HG03439 (cell line): ENCODE results near the gene PYROXD2.
"Not testable (repeated sequence)": the region's sequence is repeated elsewhere in the genome, so short reads cannot be mapped to it uniquely, and the experiment has no call there.

Experiments used
- ATAC-seq: cut with Tn5 transposase; IDR thresholded peaks from one replicate; pipeline ENCODE4 v1.9.1; 2021; ENCODE audit warnings: mild to moderate bottlenecking, moderate library complexity; ENCODE audit not compliant: unreplicated experiment

Gene PYROXD2

GRCh38 chr10:98370831-98371820 lies 43.9 kb downstream of the PYROXD2 start:
- no peak for ATAC-seq

- no peak for ATAC-seq
Measured at GRCh38 chr10:98369801-98370200, 45.2 kb downstream of the PYROXD2 start.

GRCh38 chr10:98368644-98369043 lies 46.3 kb downstream of the PYROXD2 start:
- ATAC-seq, result no peak

GRCh38 chr10:98367604-98368451 lies 47.2 kb downstream of the PYROXD2 start:
- no peak for ATAC-seq

- ATAC-seq, result no peak
Measured at GRCh38 chr10:98366062-98366530, 48.9 kb downstream of the PYROXD2 start.

GRCh38 chr10:98365406-98366061 lies 49.4 kb downstream of the PYROXD2 start:
- no peak for ATAC-seq

GRCh38 chr10:98364432-98365102 lies 50.4 kb downstream of the PYROXD2 start:
- ATAC-seq, result no peak

- ATAC-seq, result no peak
Measured at GRCh38 chr10:98363220-98363619, 51.8 kb downstream of the PYROXD2 start.

- ATAC-seq, result peak; percentile 96
Measured at GRCh38 chr10:98361131-98362025, 53.6 kb downstream of the PYROXD2 start.

- no peak for ATAC-seq
Measured at GRCh38 chr10:98357194-98357822, 57.7 kb downstream of the PYROXD2 start.

GRCh38 chr10:98354491-98354890 lies 60.5 kb downstream of the PYROXD2 start:
- no peak for ATAC-seq

GRCh38 chr10:98353170-98353569 lies 61.8 kb downstream of the PYROXD2 start:
- no peak for ATAC-seq

GRCh38 chr10:98351831-98352402 lies 63.1 kb downstream of the PYROXD2 start:
- no peak for ATAC-seq

GRCh38 chr10:98349508-98349922 lies 65.5 kb downstream of the PYROXD2 start:
- peak; percentile 56 for ATAC-seq

- ATAC-seq, result no peak
Measured at GRCh38 chr10:98346847-98347246, 68.1 kb downstream of the PYROXD2 start.

GRCh38 chr10:98344589-98345038 lies 70.4 kb downstream of the PYROXD2 start:
- no peak for ATAC-seq

- not testable (repeated sequence) for ATAC-seq
Measured at GRCh38 chr10:98341701-98342100, 73.3 kb downstream of the PYROXD2 start.

- ATAC-seq, result no peak
Measured at GRCh38 chr10:98340940-98341310, 74.1 kb downstream of the PYROXD2 start.
